ENCODE results near the gene MAPK12. TPM values are rescaled to one million over a fixed set of nuclear protein-coding genes. Genes with fewer than 3 reads are reported as not detected.
A peak's percentile ranks its signal among the peaks of the same experiment; 100 is the strongest.

MAPK12 gene
- total RNA-seq, 1 donor from 2014 or later, result 17.2 TPM

- TF ChIP-seq CTCF (IDR thresholded peaks at IDR 0.05; ENCODE audit: borderline replicate concordance), result no peak
- Histone ChIP-seq H3K27ac (replicated peaks) (no peak overlapping the region), H3K9me3 (replicated peaks) (no peaks in the 10 kb centered on the region), H3K4me3 (no peak overlapping the region), H3K36me3 (peaks cover 85% of the 10 kb centered on the region), H3K4me1 (peaks cover 20% of the 10 kb centered on the region), H3K27me3 (ENCODE audit: low read depth) (no peaks in the 10 kb centered on the region)
- intact Hi-C loops (cut with micrococcal nuclease), result no loop called here
- DNase-seq, result no peak
Measured at GRCh38 chr22:50286275-50286674, 24.8 kb upstream of the MAPK12 start.

- H3K36me3 ChIP-seq, result peaks cover 88% of the 10 kb centered on the region
- no peak for DNase-seq
- TF ChIP-seq CTCF (IDR thresholded peaks at IDR 0.05; ENCODE audit: borderline replicate concordance), result no peak
- intact Hi-C loops (cut with micrococcal nuclease), result no loop called here
- H3K4me1 ChIP-seq, result peaks cover 20% of the 10 kb centered on the region
- H3K27me3 ChIP-seq (ENCODE audit: low read depth), result no peaks in the 10 kb centered on the region
- H3K9me3 ChIP-seq (replicated peaks), result no peaks in the 10 kb centered on the region
- H3K4me3 ChIP-seq, result no peak overlapping the region
- H3K27ac ChIP-seq (replicated peaks), result no peak overlapping the region
Measured at GRCh38 chr22:50285568-50286229, 24.2 kb upstream of the MAPK12 start.

- Histone ChIP-seq H3K4me3 (no peak overlapping the region), H3K27ac (replicated peaks) (no peak overlapping the region), H3K9me3 (replicated peaks) (no peaks in the 10 kb centered on the region), H3K36me3 (peaks cover 91% of the 10 kb centered on the region), H3K4me1 (peaks cover 20% of the 10 kb centered on the region), H3K27me3 (ENCODE audit: low read depth) (no peaks in the 10 kb centered on the region)
- intact Hi-C loops (cut with micrococcal nuclease), result no loop called here
- no peak for TF ChIP-seq CTCF (IDR thresholded peaks at IDR 0.05; ENCODE audit: borderline replicate concordance)
- DNase-seq, result no peak
Measured at GRCh38 chr22:50284479-50284878, 23.0 kb upstream of the MAPK12 start.

GRCh38 chr22:50283821-50284220, 22.3 kb upstream of the MAPK12 start:
- H3K36me3 ChIP-seq, result peaks cover 91% of the 10 kb centered on the region
- intact Hi-C loops (cut with micrococcal nuclease), result no loop called here
- H3K27ac ChIP-seq (replicated peaks), result no peak overlapping the region

GRCh38 chr22:50282361-50283155, 21.1 kb upstream of the MAPK12 start:
- Histone ChIP-seq H3K9me3 (replicated peaks) (no peaks in the 10 kb centered on the region), H3K27ac (replicated peaks) (peak overlapping the region; percentile 66), H3K27me3 (ENCODE audit: low read depth) (no peaks in the 10 kb centered on the region), H3K36me3 (peaks cover 91% of the 10 kb centered on the region), H3K4me3 (no peak overlapping the region), H3K4me1 (peaks cover 16% of the 10 kb centered on the region)
- TF ChIP-seq CTCF (IDR thresholded peaks at IDR 0.05; ENCODE audit: borderline replicate concordance), result no peak
- DNase-seq, result no peak
- intact Hi-C loops (cut with micrococcal nuclease), result no loop called here

More at GRCh38 chr22:50283821-50284220, 22.3 kb upstream of the MAPK12 start:
- no peak for TF ChIP-seq CTCF (IDR thresholded peaks at IDR 0.05; ENCODE audit: borderline replicate concordance)
- DNase-seq, result no peak
- Histone ChIP-seq H3K9me3 (replicated peaks) (no peaks in the 10 kb centered on the region), H3K4me3 (no peak overlapping the region), H3K27me3 (ENCODE audit: low read depth) (no peaks in the 10 kb centered on the region), H3K4me1 (peaks cover 19% of the 10 kb centered on the region)

Measured in left ventricle myocardium inferior (tissue), 1 donor.